Left ventricle myocardium inferior (tissue), 1 donor: Measurements from ENCODE around the gene NUDT17. TPM values are rescaled to one million over a fixed set of nuclear protein-coding genes. Genes with fewer than 3 reads are reported as not detected.
A peak's percentile ranks its signal among the peaks of the same experiment; 100 is the strongest.

ENCODE experiments used
- DNase-seq: peaks from one replicate; pipeline ENCODE4 v3.0.0-alpha.2; 2020
- H3K27ac ChIP-seq: fragments of 200-600 bp; replicated peaks from 2 replicates; pipeline ENCODE4 v1.8.0; 2021
- H3K27me3 ChIP-seq: fragments of 200-600 bp; 2 replicates; pipeline ENCODE4 v1.8.0; 2021; ENCODE audit warnings: low read depth
- H3K36me3 ChIP-seq: fragments of 200-600 bp; 2 replicates; pipeline ENCODE4 v1.8.0; 2021
- H3K4me1 ChIP-seq: fragments of 200-600 bp; 2 replicates; pipeline ENCODE4 v1.8.0; 2021
- H3K4me3 ChIP-seq: fragments of 200-600 bp; 2 replicates; pipeline ENCODE4 v1.8.0; 2021; ENCODE audit warnings: mild to moderate bottlenecking, moderate library complexity
- H3K9me3 ChIP-seq: fragments of 200-600 bp; replicated peaks from 2 replicates; pipeline ENCODE4 v1.8.0; 2021
- CTCF ChIP-seq: fragments of 200-600 bp; IDR thresholded peaks from 2 replicates; pipeline ENCODE4 v1.8.0; 2021; ENCODE audit warnings: antibody characterized with exemption, mild to moderate bottlenecking, borderline replicate concordance
- intact Hi-C: fragments of 100-400 bp; cut with micrococcal nuclease; formaldehyde crosslinking; loops from one replicate; pipeline ENCODE4 v1.11.0; 2022
- total RNA-seq: library from RNA; stranded (reverse); fragmentation: NEBNext Ultra II Directional; extraction: Animal tissue kit (Norgen Biotek cat#: 25700); gene quantifications from one replicate; pipeline ENCODE4 v1.2.1, GENCODE V29; 2021
- donor health status: DM: no; HTN: yes; CAD: no; lungs with severe emphysema.

The NUDT17 gene
- total RNA-seq, 1 donor from 2014 or later: 2.2 TPM

GRCh38 chr1:145878724-145879123 lies 33.3 kb downstream of the NUDT17 start:
- Histone ChIP-seq H3K9me3 (no peaks in the 10 kb centered on the region), H3K27ac (no peak overlapping the region), H3K4me3 (no peak overlapping the region), H3K36me3 (no peaks in the 10 kb centered on the region), H3K4me1 (no peaks in the 10 kb centered on the region), H3K27me3 (no peaks in the 10 kb centered on the region)
- TF ChIP-seq CTCF: no peak
- intact Hi-C loops: no loop called here
- no peak for DNase-seq

GRCh38 chr1:145879775-145880174 lies 34.3 kb downstream of the NUDT17 start:
- Histone ChIP-seq H3K27me3 (no peaks in the 10 kb centered on the region), H3K4me1 (no peaks in the 10 kb centered on the region), H3K4me3 (no peak overlapping the region), H3K36me3 (no peaks in the 10 kb centered on the region), H3K9me3 (no peaks in the 10 kb centered on the region), H3K27ac (no peak overlapping the region)
- TF ChIP-seq CTCF: no peak
- no peak for DNase-seq
- intact Hi-C loops: no loop called here

- intact Hi-C loops: no loop called here
- no peak overlapping the region for H3K27ac ChIP-seq
- peaks cover 28% of the 10 kb centered on the region for H3K4me1 ChIP-seq
- no peak for TF ChIP-seq CTCF
- H3K4me3 ChIP-seq: no peak overlapping the region
- H3K9me3 ChIP-seq: no peaks in the 10 kb centered on the region
- no peak for DNase-seq
- no peaks in the 10 kb centered on the region for H3K36me3 ChIP-seq
- no peaks in the 10 kb centered on the region for H3K27me3 ChIP-seq
Measured at GRCh38 chr1:145884675-145885074, 39.2 kb downstream of the NUDT17 start.

- Histone ChIP-seq H3K4me1 (peaks cover 39% of the 10 kb centered on the region), H3K36me3 (no peaks in the 10 kb centered on the region), H3K4me3 (peak within 1 kb of the TSS; percentile 85), H3K27ac (peak within 1 kb of the TSS; percentile 68), H3K27me3 (no peaks in the 10 kb centered on the region), H3K9me3 (no peaks in the 10 kb centered on the region)
- DNase-seq: peak; percentile 89
- intact Hi-C loops: no loop called here
- TF ChIP-seq CTCF: no peak
Measured at GRCh38 chr1:145885738-145886287, 40.4 kb downstream of the NUDT17 start, which contains the start of gene ANKRD35. TSS of gene ANKRD35 (minus strand) at chr1:145885866. CDS start at chr1:145885758, 108 bp downstream.

- Histone ChIP-seq H3K4me3 (peak overlapping the region; percentile 85), H3K27me3 (no peaks in the 10 kb centered on the region), H3K36me3 (no peaks in the 10 kb centered on the region), H3K27ac (peak overlapping the region; percentile 68), H3K9me3 (no peaks in the 10 kb centered on the region), H3K4me1 (peaks cover 45% of the 10 kb centered on the region)
- DNase-seq: no peak
- no peak for TF ChIP-seq CTCF
- intact Hi-C loops: no loop called here
Measured at GRCh38 chr1:145886390-145886789, 41.0 kb downstream of the NUDT17 start.
